ENCODE measurements around the gene TOR2A.

Gene TOR2A

DNA sequence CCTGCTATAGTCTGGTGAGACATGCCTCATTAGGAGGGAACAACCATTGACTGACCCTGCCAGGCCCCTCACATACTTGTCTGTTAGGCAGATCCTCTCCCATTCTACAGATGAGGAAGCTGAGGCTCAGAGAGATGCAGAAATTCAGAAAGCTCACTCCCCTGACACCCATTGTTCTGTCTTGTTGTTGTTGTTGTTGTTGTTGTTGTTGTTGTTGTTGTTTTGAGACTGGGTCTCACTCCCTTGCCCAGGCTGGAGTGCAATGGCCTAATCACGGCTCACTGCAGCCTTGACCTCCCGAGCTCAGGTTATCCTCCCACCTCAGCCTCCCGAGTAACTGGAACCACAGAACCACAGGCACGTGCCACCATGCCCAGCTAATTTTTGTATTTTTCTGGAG, 41.4 kb downstream of the TOR2A start:
- no peak for DNase-seq

- DNase-seq: no peak
Observed at GRCh38 chr9:127693143-127693542, 42.0 kb downstream of the TOR2A start.

GRCh38 chr9:127692071-127692470, 43.0 kb downstream of the TOR2A start:
- no peak for DNase-seq

DNA sequence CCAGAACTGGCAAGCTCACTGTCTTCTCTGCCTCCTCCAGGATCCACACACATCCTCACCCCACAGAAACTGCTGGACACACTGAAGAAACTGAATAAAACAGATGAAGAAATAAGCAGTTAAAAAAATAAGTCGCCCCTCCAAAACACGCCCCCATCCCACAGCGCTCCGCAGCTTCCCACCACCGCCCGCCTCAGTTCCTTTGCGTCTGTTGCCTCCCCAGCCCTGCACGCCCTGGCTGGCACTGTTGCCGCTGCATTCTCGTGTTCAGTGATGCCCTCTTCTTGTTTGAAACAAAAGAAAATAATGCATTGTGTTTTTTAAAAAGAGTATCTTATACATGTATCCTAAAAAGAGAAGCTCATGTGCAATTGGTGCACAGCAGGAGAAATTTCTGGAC, 44.4 kb downstream of the TOR2A start:
- no peak for DNase-seq

GRCh38 chr9:127689329-127690000, 45.6 kb downstream of the TOR2A start:
- DNase-seq: no peak

GRCh38 chr9:127686461-127687393, 48.4 kb downstream of the TOR2A start:
- DNase-seq: no peak

GRCh38 chr9:127684576-127684975, 50.5 kb downstream of the TOR2A start:
- peak; percentile 46 for DNase-seq

DNA sequence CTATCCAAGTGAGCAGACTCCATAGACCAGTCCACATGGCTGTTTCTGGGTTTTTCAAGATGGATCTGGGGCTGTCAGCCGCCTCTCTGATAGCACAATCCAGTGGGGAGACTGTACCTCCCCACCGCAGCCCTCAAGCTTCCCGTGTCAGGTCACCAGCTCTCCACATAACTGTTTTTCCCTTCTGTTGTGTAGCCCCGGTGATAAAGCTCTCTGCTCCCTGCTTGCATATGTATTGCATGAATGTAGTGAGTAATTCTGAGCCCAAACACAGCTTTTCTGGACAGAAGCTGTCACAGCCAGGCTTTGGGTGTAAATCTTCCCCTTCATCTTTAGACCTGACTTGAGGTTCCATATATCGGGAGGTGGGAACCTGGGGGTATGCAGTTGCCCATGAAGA, 51.4 kb downstream of the TOR2A start:
- DNase-seq: peak; percentile 27

DNA sequence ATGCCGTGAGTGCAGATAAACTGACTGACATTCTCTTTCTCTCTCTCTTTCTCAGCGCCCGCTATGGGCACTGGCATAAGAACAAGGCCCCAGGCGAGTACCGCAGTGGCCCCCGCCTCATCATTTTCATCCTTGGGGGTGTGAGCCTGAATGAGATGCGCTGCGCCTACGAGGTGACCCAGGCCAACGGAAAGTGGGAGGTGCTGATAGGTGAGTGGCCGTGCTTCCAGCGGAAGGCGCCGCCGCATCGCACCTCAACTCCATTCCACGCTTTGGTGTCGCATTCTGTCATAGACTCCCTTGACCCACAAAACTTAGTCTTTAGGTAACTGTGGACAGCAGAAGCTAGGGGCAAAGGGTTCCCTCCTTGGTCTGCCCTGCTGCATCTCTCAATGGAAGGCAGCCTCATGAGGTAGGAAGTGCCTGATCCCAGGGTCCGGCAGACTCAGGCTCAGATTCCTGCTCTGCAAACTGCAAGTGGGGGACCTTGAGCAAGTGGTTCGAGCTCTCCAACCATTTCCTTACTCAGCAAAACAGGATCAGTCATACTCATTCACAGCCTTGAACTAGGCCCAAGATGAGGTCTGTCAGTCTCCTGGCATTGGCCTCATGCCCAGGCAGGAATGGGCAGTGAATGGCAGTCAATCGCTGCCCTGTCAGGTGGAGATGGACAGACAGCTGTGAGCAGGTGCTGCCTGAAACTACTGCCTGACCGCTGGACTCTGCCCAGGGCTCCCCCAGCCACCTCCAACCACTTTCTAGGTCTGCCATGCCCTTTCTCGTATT, 52.5 kb downstream of the TOR2A start:
- DNase-seq: no peak

All from amniotic stem cell (primary cell).